Tibial artery (tissue), 4 donors: ENCODE measurements around the gene MYO7B.

Experiments used
- DNase-seq, 2 donors: peaks; one replicate each; pipeline ENCODE4 v3.0.0-alpha.2; 2019
- H3K27ac ChIP-seq, 2 donors: fragments of 200-600 bp; sonication (generic) in 1 of 2; 1 replicate in 1 of 2; 2 replicates in 1 of 2; pipeline ENCODE4 v1.5.1; 2018 to 2019; ENCODE audit warnings: mild to moderate bottlenecking in 1 of 2
- H3K27me3 ChIP-seq, 2 donors: fragments of 200-600 bp; sonication (generic) in 1 of 2; one replicate each; pipeline versions ENCODE4 v1.5.1 to v1.6.0; 2016 to 2019
- H3K36me3 ChIP-seq, 3 donors: fragments of 200-600 bp; sonication (generic) in 2 of 3; one replicate each; pipeline ENCODE4 v1.5.1; 2016 to 2019; ENCODE audit warnings: mild to moderate bottlenecking in 2 of 3
- H3K4me1 ChIP-seq, 4 donors: fragments of 200-600 bp; sonication (generic) in 2 of 4; 1 replicate in 3 of 4; 2 replicates in 1 of 4; pipeline ENCODE4 v1.5.1; 2016 to 2019
- H3K4me3 ChIP-seq, 2 donors: fragments of 200-600 bp; sonication (generic) in 1 of 2; 1 replicate in 1 of 2; 2 replicates in 1 of 2; pipeline ENCODE4 v1.5.1; 2018 to 2019; ENCODE audit warnings: mild to moderate bottlenecking in 2 of 2
- H3K9me3 ChIP-seq, 3 donors: fragments of 200-600 bp; sonication (generic) in 1 of 3; one replicate each; pipeline ENCODE4 v1.5.1; 2016 to 2019
- intact Hi-C: fragments of 100-400 bp; cut with DNase I; formaldehyde crosslinking; loops from one replicate; pipeline ENCODE4 v1.15.0; 2023; ENCODE audit warnings: low total_unique reads
- TF ChIP-seq, protein P1 (sequence below), 2 experiments: fragments of 200-600 bp in 1 of 2; fragments of 450-650 bp in 1 of 2; IDR thresholded peaks; one replicate each; pipeline ENCODE4 v1.5.1; 2017 to 2019; ENCODE audit warnings: antibody characterized with exemption in 2 of 2, mild to moderate bottlenecking in 1 of 2, moderate library complexity in 1 of 2

The MYO7B gene

DNA sequence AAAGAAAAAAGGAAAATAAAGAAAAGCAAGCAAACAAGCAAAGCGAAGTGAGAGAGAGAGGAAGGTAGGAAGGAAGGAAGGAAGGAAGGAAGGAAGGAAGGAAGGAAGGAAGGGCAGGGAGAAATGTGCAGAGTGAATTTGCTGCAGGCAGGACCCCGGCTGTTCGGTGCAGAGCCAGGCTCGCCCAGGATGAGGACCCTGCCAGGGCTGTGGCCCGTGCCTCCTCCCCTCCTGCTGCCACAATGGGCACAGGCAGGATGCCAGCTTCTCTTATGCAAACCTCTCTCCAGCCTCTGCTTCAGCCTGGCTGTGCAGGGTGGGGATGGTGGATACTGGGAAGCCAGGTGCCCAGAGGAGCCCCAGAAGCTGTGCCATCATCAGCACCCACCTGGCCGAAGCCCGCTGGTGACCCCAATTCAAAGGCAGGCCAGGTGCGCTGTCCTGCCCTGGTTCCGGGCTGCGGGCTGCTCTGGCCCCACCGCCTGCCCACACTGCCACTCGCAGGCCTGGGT, 113.7 kb downstream of the MYO7B start:
- Histone ChIP-seq H3K9me3 (no peaks in the 10 kb centered on the region), H3K4me3 (peak overlapping the region in 1 of 2 donors; percentile 2), H3K36me3 (peaks cover 7 to 47% (median 38%) of the 10 kb centered on the region in 3 donors), H3K27ac (peak overlapping the region; percentile 62 to 63), H3K27me3 (no peaks in the 10 kb centered on the region), H3K4me1 (peaks cover 9 to 87% (median 59%) of the 10 kb centered on the region in 4 donors)
- no peak for DNase-seq
- intact Hi-C loops = no loop called here
- TF ChIP-seq, protein P1, sequence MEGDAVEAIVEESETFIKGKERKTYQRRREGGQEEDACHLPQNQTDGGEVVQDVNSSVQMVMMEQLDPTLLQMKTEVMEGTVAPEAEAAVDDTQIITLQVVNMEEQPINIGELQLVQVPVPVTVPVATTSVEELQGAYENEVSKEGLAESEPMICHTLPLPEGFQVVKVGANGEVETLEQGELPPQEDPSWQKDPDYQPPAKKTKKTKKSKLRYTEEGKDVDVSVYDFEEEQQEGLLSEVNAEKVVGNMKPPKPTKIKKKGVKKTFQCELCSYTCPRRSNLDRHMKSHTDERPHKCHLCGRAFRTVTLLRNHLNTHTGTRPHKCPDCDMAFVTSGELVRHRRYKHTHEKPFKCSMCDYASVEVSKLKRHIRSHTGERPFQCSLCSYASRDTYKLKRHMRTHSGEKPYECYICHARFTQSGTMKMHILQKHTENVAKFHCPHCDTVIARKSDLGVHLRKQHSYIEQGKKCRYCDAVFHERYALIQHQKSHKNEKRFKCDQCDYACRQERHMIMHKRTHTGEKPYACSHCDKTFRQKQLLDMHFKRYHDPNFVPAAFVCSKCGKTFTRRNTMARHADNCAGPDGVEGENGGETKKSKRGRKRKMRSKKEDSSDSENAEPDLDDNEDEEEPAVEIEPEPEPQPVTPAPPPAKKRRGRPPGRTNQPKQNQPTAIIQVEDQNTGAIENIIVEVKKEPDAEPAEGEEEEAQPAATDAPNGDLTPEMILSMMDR (IDR thresholded peaks at IDR 0.05) = no peak

DNA sequence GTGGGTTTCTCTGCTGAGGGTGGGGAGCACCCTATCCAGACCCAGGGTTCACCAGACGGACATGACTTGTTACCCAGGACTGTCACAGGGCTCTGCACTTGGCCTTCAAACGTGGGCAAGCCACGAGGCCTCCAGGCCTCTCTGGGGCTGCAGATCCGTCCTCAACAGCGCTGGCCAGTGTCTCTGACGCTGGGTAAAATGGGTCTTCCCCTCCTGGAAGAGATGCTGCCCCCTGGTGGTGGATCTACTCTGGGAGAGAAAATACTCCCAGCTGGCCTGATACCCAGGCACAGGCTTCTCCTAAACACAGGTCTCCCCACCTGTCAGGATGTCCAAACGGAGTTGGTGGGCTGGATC, 114.2 kb downstream of the MYO7B start:
- peaks cover 9 to 82% (median 58%) of the 10 kb centered on the region in 4 donors for H3K4me1 ChIP-seq
- DNase-seq = peak; percentile 89

DNA sequence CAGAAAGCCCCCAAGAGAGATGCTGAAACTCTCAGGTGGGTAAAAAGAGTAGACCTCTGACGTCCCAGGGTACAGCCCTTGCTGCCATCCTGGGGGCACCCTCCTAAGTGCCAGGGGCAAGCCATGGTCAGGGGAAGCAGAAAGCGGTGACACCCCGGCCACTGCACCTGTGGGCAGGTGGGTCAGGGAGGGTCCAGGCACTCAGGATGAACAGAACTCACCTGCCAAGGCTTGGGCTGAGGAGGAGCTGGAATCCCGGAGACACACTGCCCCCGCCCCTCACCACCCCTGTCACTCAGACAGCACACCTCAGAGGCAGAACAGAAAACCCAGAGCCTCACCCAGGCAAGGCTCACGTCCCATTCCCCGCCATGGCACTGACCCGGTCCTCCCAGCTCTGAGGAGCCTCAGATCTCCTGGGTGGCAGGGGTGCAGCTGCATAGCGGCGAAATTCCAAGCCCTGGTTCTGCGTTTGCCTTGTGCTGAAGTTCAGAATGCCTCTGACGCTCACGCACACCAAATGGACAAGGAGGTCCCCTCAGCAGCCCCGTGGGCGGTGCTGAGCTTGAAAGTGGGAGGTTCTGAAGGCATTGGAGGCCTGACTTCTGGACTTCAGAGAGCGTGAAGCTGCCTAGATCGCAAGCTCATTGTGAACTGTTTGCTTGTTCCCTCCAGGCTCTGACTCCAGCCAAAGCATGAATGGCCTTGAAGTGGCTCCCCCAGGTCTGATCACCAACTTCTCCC, 114.7 kb downstream of the MYO7B start:
- Histone ChIP-seq H3K27me3 (no peaks in the 10 kb centered on the region), H3K4me3 (no peak overlapping the region), H3K9me3 (no peaks in the 10 kb centered on the region), H3K27ac (peak overlapping the region; percentile 62 to 63), H3K4me1 (peaks cover 9 to 86% (median 57%) of the 10 kb centered on the region in 4 donors), H3K36me3 (peaks cover 13 to 58% (median 47%) of the 10 kb centered on the region in 3 donors)
- DNase-seq = no peak
- intact Hi-C loops = loop anchor here (5.0 kb wide), 1 partner anchor 128 kb away; no protein-coding TSS in a partner anchor
- TF ChIP-seq, protein P1 (IDR thresholded peaks at IDR 0.05) = no peak

More for the DNA sequence above, 114.2 kb downstream of the MYO7B start:
- H3K27me3 ChIP-seq = no peaks in the 10 kb centered on the region
- peak overlapping the region in 1 of 2 donors; percentile 2 for H3K4me3 ChIP-seq
- TF ChIP-seq, protein P1 (IDR thresholded peaks at IDR 0.05) = peak; percentile 69 to 88
- H3K27ac ChIP-seq = peak overlapping the region; percentile 62 to 63
- H3K9me3 ChIP-seq = no peaks in the 10 kb centered on the region
- intact Hi-C loops = loop anchor here (5.0 kb wide), 1 partner anchor 127 kb away; no protein-coding TSS in a partner anchor
- peaks cover 12 to 52% (median 43%) of the 10 kb centered on the region in 3 donors for H3K36me3 ChIP-seq

DNA sequence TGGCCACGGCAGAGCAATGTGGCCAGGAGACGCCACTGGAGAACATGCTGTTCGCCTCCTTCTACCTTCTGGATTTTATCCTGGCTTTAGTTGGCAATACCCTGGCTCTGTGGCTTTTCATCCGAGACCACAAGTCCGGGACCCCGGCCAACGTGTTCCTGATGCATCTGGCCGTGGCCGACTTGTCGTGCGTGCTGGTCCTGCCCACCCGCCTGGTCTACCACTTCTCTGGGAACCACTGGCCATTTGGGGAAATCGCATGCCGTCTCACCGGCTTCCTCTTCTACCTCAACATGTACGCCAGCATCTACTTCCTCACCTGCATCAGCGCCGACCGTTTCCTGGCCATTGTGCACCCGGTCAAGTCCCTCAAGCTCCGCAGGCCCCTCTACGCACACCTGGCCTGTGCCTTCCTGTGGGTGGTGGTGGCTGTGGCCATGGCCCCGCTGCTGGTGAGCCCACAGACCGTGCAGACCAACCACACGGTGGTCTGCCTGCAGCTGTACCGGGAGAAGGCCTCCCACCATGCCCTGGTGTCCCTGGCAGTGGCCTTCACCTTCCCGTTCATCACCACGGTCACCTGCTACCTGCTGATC, 115.4 kb downstream of the MYO7B start:
- H3K27me3 ChIP-seq = no peaks in the 10 kb centered on the region
- TF ChIP-seq, protein P1 (IDR thresholded peaks at IDR 0.05) = no peak
- H3K27ac ChIP-seq = peak overlapping the region; percentile 62 to 63
- no peaks in the 10 kb centered on the region for H3K9me3 ChIP-seq
- peaks cover 9 to 89% (median 60%) of the 10 kb centered on the region in 4 donors for H3K4me1 ChIP-seq
- H3K36me3 ChIP-seq = peaks cover 16 to 64% (median 52%) of the 10 kb centered on the region in 3 donors
- H3K4me3 ChIP-seq = no peak overlapping the region
- DNase-seq = no peak
- intact Hi-C loops = loop anchor here (5.0 kb wide), 1 partner anchor 129 kb away; no protein-coding TSS in a partner anchor

DNA sequence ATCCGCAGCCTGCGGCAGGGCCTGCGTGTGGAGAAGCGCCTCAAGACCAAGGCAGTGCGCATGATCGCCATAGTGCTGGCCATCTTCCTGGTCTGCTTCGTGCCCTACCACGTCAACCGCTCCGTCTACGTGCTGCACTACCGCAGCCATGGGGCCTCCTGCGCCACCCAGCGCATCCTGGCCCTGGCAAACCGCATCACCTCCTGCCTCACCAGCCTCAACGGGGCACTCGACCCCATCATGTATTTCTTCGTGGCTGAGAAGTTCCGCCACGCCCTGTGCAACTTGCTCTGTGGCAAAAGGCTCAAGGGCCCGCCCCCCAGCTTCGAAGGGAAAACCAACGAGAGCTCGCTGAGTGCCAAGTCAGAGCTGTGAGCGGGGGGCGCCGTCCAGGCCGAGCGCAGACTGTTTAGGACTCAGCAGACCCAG, 115.9 kb downstream of the MYO7B start:
- H3K27ac ChIP-seq = peak overlapping the region; percentile 62 to 63
- peaks cover 9 to 89% (median 59%) of the 10 kb centered on the region in 4 donors for H3K4me1 ChIP-seq
- H3K4me3 ChIP-seq = no peak overlapping the region
- H3K27me3 ChIP-seq = no peaks in the 10 kb centered on the region
- H3K36me3 ChIP-seq = peaks cover 18 to 61% (median 52%) of the 10 kb centered on the region in 3 donors
- no peak for DNase-seq
- H3K9me3 ChIP-seq = no peaks in the 10 kb centered on the region
- intact Hi-C loops = loop anchor here (5.0 kb wide), 1 partner anchor 129 kb away; no protein-coding TSS in a partner anchor
- TF ChIP-seq, protein P1 (IDR thresholded peaks at IDR 0.05) = no peak
